Renal cortex interstitium (tissue), 11 donors: ENCODE measurements around the gene PTPRN2. TPM values are rescaled to one million over a fixed set of nuclear protein-coding genes. Genes with fewer than 3 reads are reported as not detected.
"Not testable (repeated sequence)": the region's sequence is repeated elsewhere in the genome, so short reads cannot be mapped to it uniquely, and the experiment has no call there.

Source experiments
- DNase-seq, 11 donors: peaks; one replicate each; pipeline ENCODE4 v3.0.0-alpha.2; 2013; ENCODE audit warnings: low read depth in 9 of 11, low spot score in 4 of 11; ENCODE audit errors: extremely low read depth in 1 of 11
- polyA plus RNA-seq, 3 donors: library from polyadenylated mRNA; unstranded; fragments of 120-200 nt; gene quantifications; one replicate each; pipeline ENCODE4 v1.2.1, GENCODE V29; 2013; ENCODE audit not compliant: insufficient read length in 3 of 3

Gene PTPRN2
- polyA plus RNA-seq, 3 donors = 6.0 to 7.7 (median 7.2) TPM

GRCh38 chr7:158357898-158358821 lies 229.5 kb downstream of the PTPRN2 start:
- no peak for DNase-seq

DNA sequence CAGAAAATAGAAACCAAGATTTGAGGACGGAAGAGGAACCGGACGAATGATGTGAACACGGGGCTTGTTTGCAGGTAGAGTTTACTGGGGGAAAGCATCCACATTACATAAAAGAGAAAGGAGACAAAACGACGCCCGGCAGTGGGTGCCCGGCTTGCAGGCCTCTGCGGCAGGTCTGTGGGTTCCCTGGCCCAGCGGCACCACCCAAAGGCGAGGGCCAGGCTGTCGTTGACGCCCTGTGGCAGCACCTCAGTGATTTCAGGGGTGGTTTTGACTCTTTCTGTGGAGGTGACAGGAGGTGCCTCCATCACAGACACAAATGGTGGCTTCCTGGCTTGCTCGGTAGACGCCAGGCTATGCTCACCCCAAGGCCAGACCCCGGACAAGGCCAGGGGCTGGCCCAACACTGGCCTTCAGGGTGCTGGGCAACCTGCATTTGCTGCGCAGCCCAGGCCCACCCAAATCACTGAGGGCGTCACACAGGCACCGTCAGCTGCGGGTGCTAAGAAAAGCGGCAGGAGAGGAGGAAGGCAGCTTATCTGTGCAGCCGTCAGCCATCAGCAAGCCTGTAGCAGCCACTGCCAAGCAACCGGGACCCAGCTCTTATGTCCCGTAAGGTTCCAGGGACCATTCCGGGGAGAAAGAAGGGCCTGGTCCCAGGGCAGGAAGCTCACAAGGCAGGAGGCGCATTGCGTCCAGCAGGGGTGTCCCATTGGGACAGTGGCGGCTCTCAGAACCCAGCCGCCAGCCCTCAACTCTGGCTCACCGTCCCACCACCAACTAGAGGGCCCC lies 230.3 kb downstream of the PTPRN2 start:
- no peak for DNase-seq

DNA sequence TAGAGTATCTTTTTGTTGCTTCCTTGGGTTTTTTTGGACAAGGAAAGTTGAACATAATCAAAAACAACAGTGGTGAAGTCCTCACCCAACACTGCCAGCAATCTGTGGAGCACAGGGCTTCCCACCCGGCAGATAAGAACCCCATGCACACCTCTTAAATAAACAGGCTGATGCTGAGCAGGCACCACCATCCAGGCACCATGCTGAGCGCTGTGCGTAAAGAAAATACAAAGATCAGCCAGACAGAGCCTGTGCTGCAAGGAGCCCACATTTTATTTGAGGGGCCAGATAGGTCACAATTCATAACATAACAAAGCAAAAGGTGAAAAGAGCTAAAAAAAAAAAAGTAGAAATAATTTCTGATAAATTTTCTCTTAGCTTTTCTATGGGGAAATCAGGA lies 231.2 kb downstream of the PTPRN2 start:
- DNase-seq = no peak

- DNase-seq = no peak
Measured at GRCh38 chr7:158355456-158356065, 232.1 kb downstream of the PTPRN2 start.

GRCh38 chr7:158354861-158355260 lies 232.8 kb downstream of the PTPRN2 start:
- DNase-seq = no peak

GRCh38 chr7:158353606-158354570 lies 233.7 kb downstream of the PTPRN2 start:
- DNase-seq = peak in 5 of 11 donors; percentile 2 to 13 (median 8)

DNA sequence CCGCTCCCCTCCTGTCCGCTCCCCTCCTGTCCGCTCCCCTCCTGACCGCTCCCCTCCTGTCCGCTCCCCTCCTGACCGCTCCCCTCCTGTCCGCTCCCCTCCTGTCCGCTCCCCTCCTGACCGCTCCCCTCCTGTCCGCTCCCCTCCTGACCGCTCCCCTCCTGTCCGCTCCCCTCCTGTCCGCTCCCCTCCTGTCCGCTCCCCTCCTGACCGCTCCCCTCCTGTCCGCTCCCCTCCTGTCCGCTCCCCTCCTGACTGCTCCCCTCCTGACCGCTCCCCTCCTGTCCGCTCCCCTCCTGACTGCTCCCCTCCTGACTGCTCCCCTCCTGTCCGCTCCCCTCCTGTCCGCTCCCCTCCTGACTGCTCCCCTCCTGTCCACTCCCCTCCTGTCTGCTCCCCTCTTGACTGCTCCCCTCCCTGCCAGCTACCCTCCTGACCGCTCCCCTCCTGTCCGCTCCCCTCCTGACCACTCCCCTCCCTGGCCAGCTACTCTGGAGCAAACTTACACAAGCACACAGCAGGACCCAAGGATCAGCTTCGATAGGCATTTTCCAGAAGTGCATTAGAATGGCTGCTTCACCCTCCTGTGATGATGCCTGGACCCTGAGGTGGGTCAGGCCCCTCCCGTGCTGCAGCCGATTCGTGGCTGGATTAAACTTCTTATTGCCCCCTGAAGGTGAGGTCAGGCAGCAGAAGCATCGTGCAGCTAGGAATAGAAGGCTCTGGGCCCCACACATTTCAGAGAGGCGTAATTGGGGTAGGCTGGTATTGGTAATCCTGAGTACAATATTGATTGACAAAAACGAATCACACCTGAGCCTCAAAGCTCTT lies 235.5 kb downstream of the PTPRN2 start:
- not testable (repeated sequence) for DNase-seq

DNA sequence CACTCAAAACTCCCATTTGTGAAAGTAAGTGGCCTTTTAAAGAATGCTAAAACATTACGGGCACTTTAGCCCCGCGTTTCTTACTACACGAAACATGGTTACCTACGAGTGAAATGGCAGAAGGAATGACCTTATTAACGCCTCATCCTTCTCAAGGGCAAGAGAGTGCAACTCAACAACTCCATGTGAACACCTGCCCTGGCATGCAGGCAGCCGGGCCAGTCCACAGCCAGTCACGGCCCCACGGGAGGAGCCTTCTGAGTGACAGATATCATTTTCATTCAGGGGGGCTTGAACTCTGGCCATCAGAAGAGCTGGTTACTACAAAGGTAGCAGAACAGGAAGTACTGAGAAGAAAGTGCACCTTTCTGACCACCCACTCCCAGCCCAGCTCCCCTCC lies 236.1 kb downstream of the PTPRN2 start:
- DNase-seq = no peak

DNA sequence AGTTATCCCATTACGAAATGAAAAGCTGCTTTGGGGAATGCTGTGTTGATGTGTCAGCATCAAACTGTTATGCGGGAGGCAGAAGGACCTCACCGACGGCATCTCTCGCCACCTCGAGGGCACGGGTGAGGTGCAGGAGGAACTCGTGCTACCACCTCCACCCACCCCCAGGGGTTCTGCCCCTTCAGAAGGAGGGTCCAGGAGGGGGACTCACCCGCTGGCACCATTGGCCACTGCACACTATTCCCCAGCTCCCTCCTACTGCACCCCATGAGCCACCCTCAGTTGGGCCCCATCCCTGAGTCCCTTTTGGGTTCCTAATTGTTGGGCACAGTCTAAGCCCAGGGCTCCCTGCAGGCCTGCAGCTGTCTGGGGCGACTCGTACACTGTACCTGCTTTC lies 236.6 kb downstream of the PTPRN2 start:
- no peak for DNase-seq

DNA sequence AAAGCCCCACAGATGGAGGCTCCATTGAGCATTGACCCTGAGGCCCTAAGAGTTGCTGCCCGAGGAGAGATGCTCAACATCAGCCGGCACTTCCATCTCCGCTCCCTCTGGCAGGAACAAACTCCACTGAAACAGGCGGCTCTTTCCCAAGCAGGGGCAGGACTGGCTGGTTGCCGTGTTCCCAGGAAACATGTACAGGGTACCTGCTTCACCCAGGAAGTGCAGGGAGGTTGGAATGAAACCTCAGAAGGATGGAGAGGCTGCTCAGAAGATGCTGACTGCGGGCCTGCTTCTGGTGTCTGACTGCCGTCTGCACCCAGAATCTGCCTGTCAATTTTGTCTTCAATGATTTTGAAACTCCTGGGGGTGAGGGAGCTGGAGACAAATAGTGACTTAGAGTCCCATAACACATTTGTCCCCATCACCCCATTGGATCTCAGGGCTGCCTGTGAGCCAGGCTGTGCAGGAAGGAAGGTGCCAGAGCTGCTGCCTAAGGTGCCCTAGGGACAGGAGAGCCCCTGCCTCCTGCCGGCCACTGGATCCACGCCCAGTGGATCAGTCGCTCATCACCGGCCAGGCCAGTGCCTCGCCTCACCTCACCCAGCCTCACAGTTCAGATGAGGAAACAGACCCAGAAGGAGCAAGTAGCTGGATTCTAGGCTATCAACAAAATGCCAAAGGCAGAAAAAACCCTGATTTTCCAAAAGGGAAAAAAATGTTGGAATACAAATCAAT lies 237.3 kb downstream of the PTPRN2 start:
- no peak for DNase-seq

DNA sequence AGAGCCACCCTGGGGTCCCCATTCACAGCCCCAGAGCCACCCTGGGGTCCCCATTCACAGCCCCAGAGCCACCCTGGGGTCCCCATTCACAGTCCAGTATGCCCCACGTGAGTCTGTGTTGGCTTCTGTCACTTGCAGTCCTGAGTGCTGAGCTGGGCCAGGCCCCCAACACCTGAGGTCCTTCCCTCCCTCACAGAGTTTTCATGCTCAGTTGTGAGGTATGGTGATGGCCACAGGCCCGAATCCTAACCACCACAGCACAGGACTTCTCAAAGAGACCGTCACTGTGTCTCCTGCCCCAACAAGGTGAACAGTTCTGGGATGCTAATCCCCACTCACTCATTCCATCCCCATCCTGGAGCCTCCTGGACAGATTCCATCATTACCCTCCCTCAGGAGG lies 239.2 kb downstream of the PTPRN2 start:
- no peak for DNase-seq

- DNase-seq = not testable (repeated sequence)
Measured at GRCh38 chr7:158348039-158348438, 239.6 kb downstream of the PTPRN2 start.

GRCh38 chr7:158345731-158346130 lies 241.9 kb downstream of the PTPRN2 start:
- no peak for DNase-seq

- no peak for DNase-seq
Measured at GRCh38 chr7:158344706-158345300, 242.8 kb downstream of the PTPRN2 start.

GRCh38 chr7:158343936-158344455 lies 243.6 kb downstream of the PTPRN2 start:
- no peak for DNase-seq

DNA sequence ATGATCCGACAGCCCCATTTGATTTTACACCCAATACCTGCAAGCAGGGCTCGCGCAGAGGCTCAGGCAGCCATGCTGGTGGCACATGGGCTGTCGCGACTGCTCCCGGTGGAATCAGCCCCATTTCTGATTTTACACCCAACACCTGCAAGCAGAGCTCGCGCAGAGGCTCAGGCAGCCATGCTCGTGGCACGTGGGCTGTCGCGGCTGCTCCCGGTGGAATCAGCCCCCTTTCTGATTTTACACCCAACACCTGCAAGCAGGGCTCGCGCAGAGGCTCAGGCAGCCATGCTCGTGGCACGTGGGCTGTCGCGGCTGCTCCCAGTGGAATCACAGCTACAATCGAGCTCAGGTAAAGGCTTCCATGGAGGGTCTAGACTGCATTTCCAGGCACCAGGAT lies 244.1 kb downstream of the PTPRN2 start:
- no peak for DNase-seq
